Right kidney (tissue), 1 donor: Measurements from ENCODE around the gene CKMT1B.
"Not testable (repeated sequence)": the region's sequence is repeated elsewhere in the genome, so short reads cannot be mapped to it uniquely, and the experiment has no call there.

ENCODE experiments used
- DNase-seq: peaks from one replicate; pipeline ENCODE4 v3.0.0-alpha.2; 2016

CKMT1B gene

DNA sequence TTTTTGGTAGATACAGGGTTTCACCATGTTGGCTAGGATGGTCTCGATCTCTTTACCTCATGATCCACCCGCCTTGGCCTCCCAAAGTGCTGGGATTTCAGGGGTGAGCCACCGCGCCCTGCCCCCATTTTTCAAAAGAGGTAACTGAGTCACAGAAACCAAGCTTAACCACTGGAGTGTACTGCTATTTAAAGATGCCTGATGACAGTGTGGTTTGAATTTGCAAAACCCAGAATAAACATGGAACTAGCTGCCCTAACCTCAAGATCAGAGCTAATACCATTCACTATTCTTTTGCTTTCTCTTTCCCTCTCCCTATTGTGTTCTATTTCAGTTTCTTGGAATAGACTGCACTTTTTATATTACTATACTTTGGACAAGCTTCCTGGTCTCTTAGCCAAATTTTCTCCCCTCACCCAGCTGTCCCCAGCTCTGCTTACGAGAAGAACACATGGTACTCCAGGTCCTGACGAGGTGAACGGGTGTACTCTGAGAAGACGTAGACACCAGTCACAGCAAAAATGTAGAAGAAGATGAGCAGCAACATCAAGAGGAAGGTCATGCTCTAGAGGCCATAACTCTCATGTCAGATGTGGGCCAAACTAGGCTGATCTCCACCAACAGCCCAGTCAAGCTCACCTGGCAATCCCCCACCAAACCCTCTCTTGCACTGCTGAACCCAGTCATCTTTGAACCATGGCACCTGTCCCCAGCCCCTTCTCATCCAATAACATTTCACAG, 44.8 kb downstream of the CKMT1B start:
- DNase-seq = not testable (repeated sequence)
